ENCODE data around the gene GNB3. TPM values are rescaled to one million over a fixed set of nuclear protein-coding genes. Genes with fewer than 3 reads are reported as not detected.

Gene GNB3
- total and polyA plus RNA-seq, 2 donors (not counting 3 experiments of a cell fraction or from before 2014, with no cell fraction given) = 9.4 to 12.0 TPM

DNA sequence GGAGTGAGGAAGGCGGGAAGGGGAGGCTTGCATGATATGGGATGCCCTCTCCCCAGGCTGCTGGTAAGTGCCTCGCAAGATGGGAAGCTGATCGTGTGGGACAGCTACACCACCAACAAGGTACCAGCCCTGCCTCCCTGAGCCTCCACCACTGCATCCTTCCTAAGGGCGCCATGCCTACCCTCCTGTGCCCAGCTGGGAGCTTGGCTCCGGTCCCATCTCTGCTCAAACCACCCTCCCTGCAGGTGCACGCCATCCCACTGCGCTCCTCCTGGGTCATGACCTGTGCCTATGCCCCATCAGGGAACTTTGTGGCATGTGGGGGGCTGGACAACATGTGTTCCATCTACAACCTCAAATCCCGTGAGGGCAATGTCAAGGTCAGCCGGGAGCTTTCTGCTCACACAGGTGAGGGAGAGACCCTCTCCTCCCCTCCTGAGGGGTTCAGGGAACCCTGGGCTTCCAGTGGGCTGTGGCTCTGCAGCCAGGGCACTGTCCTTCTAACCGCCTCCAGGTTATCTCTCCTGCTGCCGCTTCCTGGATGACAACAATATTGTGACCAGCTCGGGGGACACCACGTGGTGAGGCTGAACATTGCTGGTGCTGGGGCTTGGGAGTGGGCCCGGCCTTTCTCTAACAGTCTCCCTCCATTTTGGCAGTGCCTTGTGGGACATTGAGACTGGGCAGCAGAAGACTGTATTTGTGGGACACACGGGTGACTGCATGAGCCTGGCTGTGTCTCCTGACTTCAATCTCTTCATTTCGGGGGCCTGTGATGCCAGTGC lies 2.6 kb downstream of the GNB3 start:
- H3K9me3 ChIP-seq (replicated peaks; ENCODE audit: control insufficient read depth, insufficient read depth, low read length) = no peaks in the 10 kb centered on the region
- H3K79me2 ChIP-seq (ENCODE audit: control insufficient read depth, insufficient read depth, low read length) = no peaks in the 10 kb centered on the region
- intact Hi-C loops (cut with micrococcal nuclease) = no loop called here
- FAIRE-seq (no peak), DNase-seq (ENCODE audit: low read depth, low spot score) (no peak)
- no peak overlapping the region for H3K4me3 ChIP-seq (replicated peaks in 1 of 3; ENCODE audit: insufficient read depth in 1 of 3, low read depth in 1 of 3, low read length in 3 of 3)
- no peaks in the 10 kb centered on the region for H3K9me1 ChIP-seq (replicated peaks; ENCODE audit: control insufficient read depth, extremely low read depth, insufficient read depth, low read length)
- dilution Hi-C loops (cut with MboI; ENCODE audit: extremely low pct_ligation_motif_present, low sequenced_read_pairs) = no loop called here
- BruUV-seq (replicated peaks) = no TSS peak
- no peak overlapping the region for H3K4me2 ChIP-seq (ENCODE audit: insufficient read depth, low read length)
- H3K36me3 ChIP-seq (ENCODE audit: control insufficient read depth in 2 of 2, extremely low read depth in 1 of 2, insufficient read depth in 2 of 2, low read length in 2 of 2) = peaks cover 5 to 62% of the 10 kb centered on the region in 2 experiments
- TF ChIP-seq GATA2 (IDR thresholded peaks at IDR 0.05; ENCODE audit: insufficient read depth, insufficient read length, low read depth, low read length) (no peak), POLR2AphosphoS5 (IDR thresholded peaks at IDR 0.05; ENCODE audit: insufficient read depth, low read depth, low read length) (no peak), POLR2A (IDR thresholded peaks at IDR 0.05; ENCODE audit: low read depth, low read length) (no peak), JUN (IDR thresholded peaks at IDR 0.05; ENCODE audit: borderline replicate concordance, insufficient read depth, insufficient read length, low read depth) (no peak), FOS (IDR thresholded peaks at IDR 0.05; ENCODE audit: borderline replicate concordance, insufficient read depth, low read length) (no peak), MYC (IDR thresholded peaks at IDR 0.05; ENCODE audit: low read depth, low read length) (no peak), EZH2 (IDR thresholded peaks at IDR 0.05; ENCODE audit: borderline replicate concordance, low read depth, low read length, severe bottlenecking) (no peak)
- TF ChIP-seq, protein P1, sequence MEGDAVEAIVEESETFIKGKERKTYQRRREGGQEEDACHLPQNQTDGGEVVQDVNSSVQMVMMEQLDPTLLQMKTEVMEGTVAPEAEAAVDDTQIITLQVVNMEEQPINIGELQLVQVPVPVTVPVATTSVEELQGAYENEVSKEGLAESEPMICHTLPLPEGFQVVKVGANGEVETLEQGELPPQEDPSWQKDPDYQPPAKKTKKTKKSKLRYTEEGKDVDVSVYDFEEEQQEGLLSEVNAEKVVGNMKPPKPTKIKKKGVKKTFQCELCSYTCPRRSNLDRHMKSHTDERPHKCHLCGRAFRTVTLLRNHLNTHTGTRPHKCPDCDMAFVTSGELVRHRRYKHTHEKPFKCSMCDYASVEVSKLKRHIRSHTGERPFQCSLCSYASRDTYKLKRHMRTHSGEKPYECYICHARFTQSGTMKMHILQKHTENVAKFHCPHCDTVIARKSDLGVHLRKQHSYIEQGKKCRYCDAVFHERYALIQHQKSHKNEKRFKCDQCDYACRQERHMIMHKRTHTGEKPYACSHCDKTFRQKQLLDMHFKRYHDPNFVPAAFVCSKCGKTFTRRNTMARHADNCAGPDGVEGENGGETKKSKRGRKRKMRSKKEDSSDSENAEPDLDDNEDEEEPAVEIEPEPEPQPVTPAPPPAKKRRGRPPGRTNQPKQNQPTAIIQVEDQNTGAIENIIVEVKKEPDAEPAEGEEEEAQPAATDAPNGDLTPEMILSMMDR (IDR thresholded peaks at IDR 0.05; ENCODE audit: extremely low read depth in 1 of 2, insufficient read depth in 1 of 2, low read depth in 1 of 2, low read length in 2 of 2) = no peak
- TF ChIP-seq, protein P2, sequence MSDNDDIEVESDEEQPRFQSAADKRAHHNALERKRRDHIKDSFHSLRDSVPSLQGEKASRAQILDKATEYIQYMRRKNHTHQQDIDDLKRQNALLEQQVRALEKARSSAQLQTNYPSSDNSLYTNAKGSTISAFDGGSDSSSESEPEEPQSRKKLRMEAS (IDR thresholded peaks at IDR 0.05; ENCODE audit: insufficient read depth, insufficient read length) = no peak
- no peak overlapping the region for H3K27ac ChIP-seq (ENCODE audit: insufficient read depth, low read depth, low read length)
- H4K20me1 ChIP-seq (replicated peaks; ENCODE audit: control insufficient read depth, extremely low read depth, insufficient read depth, low read length) = no peaks in the 10 kb centered on the region
- no peaks in the 10 kb centered on the region for H3K4me1 ChIP-seq (ENCODE audit: control insufficient read depth, extremely low read depth, insufficient read depth, low read length)
- H3K27me3 ChIP-seq (ENCODE audit: control insufficient read depth in 2 of 2, insufficient read depth in 2 of 2, low read length in 2 of 2) = no peaks in the 10 kb centered on the region
- no peak overlapping the region for H3K9ac ChIP-seq (replicated peaks; ENCODE audit: extremely low read depth, insufficient read depth, low read length)
- CTCF ChIA-PET = no interaction called here
- H2AFZ ChIP-seq (ENCODE audit: low read depth, low read length) = no peak overlapping the region
- POLR2A ChIA-PET = interaction anchor here (1.2 kb wide), 1 partner anchor 9 kb away, joined by 3 read pairs; the partner anchor contains the start of gene USP5

All from endothelial cell of umbilical vein (primary cell).